Measurements from ENCODE around the gene RABGAP1L. TPM values are rescaled to one million over a fixed set of nuclear protein-coding genes. Genes with fewer than 3 reads are reported as not detected.

The RABGAP1L gene
- total and polyA plus RNA-seq, 10 of the 15 experiments (the other 5 are each of a cell fraction or from before 2014, with no cell fraction given): 5.8 to 194 (median 113) TPM

- TF ChIP-seq NR2F1 (conservative IDR thresholded peaks at IDR 0.05): no peak
- TF ChIP-seq TCF3 (IDR thresholded peaks at IDR 0.05; ENCODE audit: borderline replicate concordance, insufficient read depth, low read depth, low read length): no peak
- TF ChIP-seq BCL3 (IDR thresholded peaks at IDR 0.05; ENCODE audit: borderline replicate concordance, insufficient read depth, low read depth, low read length, poor library complexity, severe bottlenecking): no peak
- TF ChIP-seq BHLHE40 (IDR thresholded peaks at IDR 0.05; ENCODE audit: borderline replicate concordance in 1 of 2, low read depth in 2 of 2, low read length in 1 of 2): no peak
- TF ChIP-seq MTA2 (IDR thresholded peaks at IDR 0.05; ENCODE audit: low read depth): no peak
- TF ChIP-seq PAX8 (IDR thresholded peaks at IDR 0.05): no peak
- no peak for TF ChIP-seq NRF1 (conservative IDR thresholded peaks at IDR 0.05; ENCODE audit: low read depth, low read length)
- no peak for TF ChIP-seq BMI1 (IDR thresholded peaks at IDR 0.05; ENCODE audit: borderline replicate concordance)
- no peak for TF ChIP-seq USF1 (IDR thresholded peaks at IDR 0.05; ENCODE audit: borderline replicate concordance, extremely low read length, insufficient read depth, low read depth, low read length)
- TF ChIP-seq ELK1 (IDR thresholded peaks at IDR 0.05; ENCODE audit: low read depth, low read length): no peak
These were observed 860.2 kb downstream of the RABGAP1L start (continued) for GRCh38 chr1:175019524-175019923.

Measured in GM12878 (cell line).